Activated CD8-positive, alpha-beta memory T cell treated with anti-CD3 and anti-CD28 coated beads, Interleukin-2, amount 50 U/mL, for 1 hour (primary cell): ENCODE measurements around the gene PRICKLE2.

Experiments used
- DNase-seq: peaks from one replicate; pipeline ENCODE4 v3.0.0-alpha.2; 2020; ENCODE audit errors: extremely low read depth

Gene PRICKLE2

GRCh38 chr3:64047787-64048186, 177.5 kb downstream of the PRICKLE2 start:
- no peak for DNase-seq

GRCh38 chr3:64046996-64047594, 178.2 kb downstream of the PRICKLE2 start:
- DNase-seq, result no peak

- no peak for DNase-seq
Observed at GRCh38 chr3:64046592-64046991, 178.7 kb downstream of the PRICKLE2 start.

- no peak for DNase-seq
Observed at GRCh38 chr3:64042952-64043351, 182.3 kb downstream of the PRICKLE2 start.
